Measurements from ENCODE around the gene INPP4B. TPM values are rescaled to one million over a fixed set of nuclear protein-coding genes. Genes with fewer than 3 reads are reported as not detected.
A peak's percentile ranks its signal among the peaks of the same experiment; 100 is the strongest.

The INPP4B gene
- total RNA-seq, 1 experiment from 2014 or later, result 28.3 TPM

DNA sequence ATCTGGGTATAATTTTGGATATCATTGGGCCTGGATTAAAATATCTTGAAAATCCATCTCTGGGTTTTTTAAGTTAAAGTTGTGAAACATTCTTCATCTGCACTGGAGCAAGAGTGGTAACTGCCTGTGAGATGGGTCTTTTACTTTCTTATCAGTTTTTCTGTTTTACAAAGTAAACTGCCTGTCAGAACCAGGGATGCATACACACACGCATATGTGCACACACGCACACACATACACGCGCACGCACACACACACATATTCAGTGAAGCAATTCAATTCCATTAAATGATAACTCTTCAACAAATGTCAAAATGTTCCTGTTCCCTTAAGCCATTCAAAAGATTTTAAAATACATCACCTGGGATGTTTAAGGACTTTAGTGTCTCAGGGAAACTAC, 515.8 kb downstream of the INPP4B start:
- no peak for DNase-seq (ENCODE audit: low read depth)
- in situ Hi-C loops (cut with HindIII; ENCODE audit: low pct_unique_long_range_greater_than_20kb, low sequenced_read_pairs), result no loop called here

- in situ Hi-C loops (cut with HindIII; ENCODE audit: low pct_unique_long_range_greater_than_20kb, low sequenced_read_pairs), result no loop called here
- DNase-seq (ENCODE audit: low read depth), result no peak
These were observed 516.8 kb downstream of the INPP4B start for GRCh38 chr4:142329313-142329712.

GRCh38 chr4:142326181-142326580, 519.9 kb downstream of the INPP4B start:
- in situ Hi-C loops (cut with HindIII; ENCODE audit: low pct_unique_long_range_greater_than_20kb, low sequenced_read_pairs), result no loop called here
- no peak for DNase-seq (ENCODE audit: low read depth)

DNA sequence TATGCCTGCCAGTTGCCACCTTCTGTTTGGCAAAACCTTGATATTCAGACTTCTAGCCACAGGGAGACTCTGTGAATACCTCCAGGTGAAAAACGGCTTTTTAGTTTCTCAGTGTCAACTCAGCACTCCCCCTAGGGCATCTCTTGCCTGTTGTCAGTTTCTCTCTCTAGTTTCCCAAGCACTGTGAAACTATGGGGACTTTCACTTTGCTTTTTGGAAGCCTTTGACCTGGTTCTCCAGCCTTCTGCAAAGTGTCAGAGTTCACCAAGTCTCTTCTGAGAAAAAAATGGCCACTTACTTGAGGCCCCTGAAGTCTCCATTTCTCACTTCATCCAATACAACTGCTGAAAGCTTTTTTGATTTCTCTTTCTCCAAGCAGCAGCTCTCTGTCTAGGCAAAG, 521.5 kb downstream of the INPP4B start:
- no peak for DNase-seq (ENCODE audit: low read depth)
- in situ Hi-C loops (cut with HindIII; ENCODE audit: low pct_unique_long_range_greater_than_20kb, low sequenced_read_pairs), result no loop called here

DNA sequence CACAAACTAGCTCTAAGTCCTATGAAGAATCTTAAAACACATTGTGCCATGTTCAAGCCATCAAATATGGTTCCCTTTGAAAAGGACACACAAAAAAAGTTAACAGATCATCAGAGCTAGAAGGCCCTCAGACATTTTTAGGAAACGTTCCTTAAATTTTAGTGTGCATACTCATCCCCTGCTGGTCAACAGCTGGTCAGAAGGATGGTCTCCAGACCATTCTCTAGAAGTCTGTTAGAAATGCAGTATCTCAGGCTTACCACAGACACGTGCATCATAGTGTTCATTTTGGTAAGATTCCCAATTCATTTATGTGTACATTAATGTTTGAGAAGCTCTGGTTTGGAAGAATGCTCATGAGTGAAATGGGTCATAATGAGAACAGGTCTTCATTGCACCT, 523.1 kb downstream of the INPP4B start:
- in situ Hi-C loops (cut with HindIII; ENCODE audit: low pct_unique_long_range_greater_than_20kb, low sequenced_read_pairs), result no loop called here
- no peak for DNase-seq (ENCODE audit: low read depth)

GRCh38 chr4:142318280-142318679, 527.8 kb downstream of the INPP4B start:
- in situ Hi-C loops (cut with HindIII; ENCODE audit: low pct_unique_long_range_greater_than_20kb, low sequenced_read_pairs), result no loop called here
- no peak for DNase-seq (ENCODE audit: low read depth)

GRCh38 chr4:142316913-142317312, 529.2 kb downstream of the INPP4B start:
- in situ Hi-C loops (cut with HindIII; ENCODE audit: low pct_unique_long_range_greater_than_20kb, low sequenced_read_pairs), result no loop called here
- no peak for DNase-seq (ENCODE audit: low read depth)

GRCh38 chr4:142316025-142316424, 530.1 kb downstream of the INPP4B start:
- in situ Hi-C loops (cut with HindIII; ENCODE audit: low pct_unique_long_range_greater_than_20kb, low sequenced_read_pairs), result no loop called here
- no peak for DNase-seq (ENCODE audit: low read depth)

- in situ Hi-C loops (cut with HindIII; ENCODE audit: low pct_unique_long_range_greater_than_20kb, low sequenced_read_pairs), result no loop called here
- no peak for DNase-seq (ENCODE audit: low read depth)
These were observed 531.4 kb downstream of the INPP4B start for GRCh38 chr4:142314686-142315085.

DNA sequence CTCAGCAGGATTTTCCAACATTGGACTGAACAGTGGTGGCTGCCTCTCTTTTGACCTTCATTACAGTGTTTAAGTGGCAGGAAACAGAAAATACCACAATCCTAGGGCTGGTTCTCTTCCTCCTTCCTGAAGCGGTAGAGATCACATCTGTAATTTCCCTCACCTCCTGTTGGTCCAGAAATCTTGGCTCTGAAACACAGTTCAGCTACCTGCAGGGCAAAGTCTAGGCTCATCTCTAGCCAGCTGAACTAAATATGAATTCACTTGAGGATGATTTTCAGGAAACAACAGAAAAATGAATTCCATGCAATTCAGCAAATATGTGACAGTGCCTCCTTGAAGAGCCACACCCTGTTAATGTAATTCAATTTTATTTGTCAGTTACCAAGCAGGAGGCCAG, 531.9 kb downstream of the INPP4B start:
- DNase-seq (ENCODE audit: low read depth), result no peak
- in situ Hi-C loops (cut with HindIII; ENCODE audit: low pct_unique_long_range_greater_than_20kb, low sequenced_read_pairs), result no loop called here

- no peak for DNase-seq (ENCODE audit: low read depth)
- in situ Hi-C loops (cut with HindIII; ENCODE audit: low pct_unique_long_range_greater_than_20kb, low sequenced_read_pairs), result no loop called here
These were observed 533.7 kb downstream of the INPP4B start for GRCh38 chr4:142312391-142312790.

DNA sequence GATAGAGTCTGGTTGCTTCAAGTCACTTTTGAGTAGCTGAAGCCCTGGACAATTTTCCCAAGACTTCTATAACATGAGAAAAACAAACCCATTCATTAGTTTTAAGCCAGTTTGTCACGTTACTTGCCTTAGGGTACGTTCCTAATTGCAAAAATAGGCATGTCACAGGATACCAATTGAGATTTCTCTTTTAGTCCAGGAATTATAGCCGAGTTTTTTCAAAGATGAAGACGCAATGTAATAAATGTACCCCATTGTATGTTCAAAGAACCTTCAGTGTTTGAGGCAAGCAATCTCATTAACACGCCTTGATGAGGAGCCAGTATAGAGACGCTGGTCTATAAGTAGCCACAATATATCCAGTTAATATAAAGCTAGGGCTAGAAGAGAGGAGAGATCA, 534.2 kb downstream of the INPP4B start:
- in situ Hi-C loops (cut with HindIII; ENCODE audit: low pct_unique_long_range_greater_than_20kb, low sequenced_read_pairs), result no loop called here
- no peak for DNase-seq (ENCODE audit: low read depth)

GRCh38 chr4:142309772-142310171, 536.3 kb downstream of the INPP4B start:
- DNase-seq (ENCODE audit: low read depth), result no peak
- in situ Hi-C loops (cut with HindIII; ENCODE audit: low pct_unique_long_range_greater_than_20kb, low sequenced_read_pairs), result no loop called here

DNA sequence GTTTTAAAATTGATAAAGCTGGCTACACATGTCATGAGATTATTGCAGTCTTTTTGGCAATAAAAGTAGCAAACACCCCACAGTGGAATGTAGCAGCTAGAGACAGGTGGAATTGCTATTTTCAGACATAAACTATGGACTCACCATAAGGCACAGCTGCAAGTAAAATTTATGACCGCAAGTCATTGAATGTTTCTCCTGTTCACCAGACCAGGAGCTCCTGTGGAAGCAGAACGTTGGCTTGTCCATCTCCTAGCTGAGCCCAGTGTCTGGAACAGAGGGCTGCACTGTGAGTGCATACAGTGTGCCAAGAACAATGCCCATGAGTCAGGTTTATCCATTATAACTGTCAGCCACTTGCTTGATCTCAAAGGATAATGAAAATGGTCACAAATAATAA, 538.2 kb downstream of the INPP4B start:
- DNase-seq (ENCODE audit: low read depth), result peak; percentile 39
- in situ Hi-C loops (cut with HindIII; ENCODE audit: low pct_unique_long_range_greater_than_20kb, low sequenced_read_pairs), result no loop called here

DNA sequence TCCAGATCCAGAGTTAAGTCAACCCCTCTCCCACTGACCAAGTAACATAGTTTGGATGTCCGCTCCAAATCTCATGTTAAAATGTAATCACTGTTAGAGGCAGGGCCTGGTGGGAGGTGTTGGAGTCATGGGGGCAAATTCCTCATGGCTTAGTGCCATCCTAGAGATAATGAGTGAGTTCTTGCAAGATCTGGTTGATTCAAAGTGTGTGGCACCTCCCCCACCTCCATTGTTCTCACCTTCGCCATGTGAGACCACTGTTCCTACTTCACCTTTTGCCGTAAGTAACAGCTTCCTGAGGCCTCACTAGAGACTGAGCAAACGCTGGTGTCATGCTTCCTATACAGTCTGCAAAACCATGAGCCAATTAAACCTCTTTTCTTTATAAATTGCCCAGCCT, 548.8 kb downstream of the INPP4B start:
- in situ Hi-C loops (cut with HindIII; ENCODE audit: low pct_unique_long_range_greater_than_20kb, low sequenced_read_pairs), result no loop called here
- DNase-seq (ENCODE audit: low read depth), result no peak

GRCh38 chr4:142293536-142293935, 552.6 kb downstream of the INPP4B start:
- in situ Hi-C loops (cut with HindIII; ENCODE audit: low pct_unique_long_range_greater_than_20kb, low sequenced_read_pairs), result no loop called here
- DNase-seq (ENCODE audit: low read depth), result no peak

DNA sequence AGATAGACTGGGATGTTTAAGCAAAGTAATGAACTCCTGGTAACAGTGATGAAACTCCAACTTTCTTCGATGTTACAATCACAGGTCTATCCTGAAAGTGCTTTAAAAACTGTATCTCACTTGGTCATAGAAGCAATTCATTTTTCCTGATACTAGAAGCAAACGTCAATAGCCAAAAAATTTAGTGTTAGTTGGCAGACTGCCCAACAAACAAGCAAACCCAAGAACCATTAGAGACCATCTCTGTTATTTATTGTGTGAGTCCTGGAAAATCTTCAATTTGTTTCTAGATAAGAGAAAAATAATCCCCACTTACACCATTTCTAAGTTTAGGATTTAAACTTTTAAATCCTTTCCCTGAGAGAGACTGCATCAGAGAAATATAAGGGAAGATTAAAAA, 553.9 kb downstream of the INPP4B start:
- no peak for DNase-seq (ENCODE audit: low read depth)
- in situ Hi-C loops (cut with HindIII; ENCODE audit: low pct_unique_long_range_greater_than_20kb, low sequenced_read_pairs), result no loop called here

- in situ Hi-C loops (cut with HindIII; ENCODE audit: low pct_unique_long_range_greater_than_20kb, low sequenced_read_pairs), result no loop called here
- no peak for DNase-seq (ENCODE audit: low read depth)
These were observed 554.6 kb downstream of the INPP4B start for GRCh38 chr4:142291299-142292050.

DNA sequence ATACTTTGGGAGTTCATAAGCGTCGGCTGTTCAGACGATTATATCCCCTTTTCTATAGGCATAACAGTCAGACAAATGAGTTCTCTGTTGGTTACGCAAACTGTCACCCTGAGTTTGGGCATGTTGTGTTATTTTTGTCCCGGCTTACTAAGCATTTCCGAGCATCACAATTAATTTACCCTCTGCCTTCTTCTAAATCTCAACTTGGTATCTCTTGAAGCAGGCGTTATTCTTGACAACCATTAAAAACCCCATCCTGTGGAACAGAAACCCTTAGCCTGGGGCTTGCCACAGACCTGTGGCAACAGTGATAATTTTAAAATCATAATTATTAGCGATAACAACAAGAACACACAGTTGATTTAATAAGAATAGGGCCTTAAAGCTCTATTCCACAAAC, 558.7 kb downstream of the INPP4B start:
- in situ Hi-C loops (cut with HindIII; ENCODE audit: low pct_unique_long_range_greater_than_20kb, low sequenced_read_pairs), result no loop called here
- no peak for DNase-seq (ENCODE audit: low read depth)

GRCh38 chr4:142285222-142285583, 560.9 kb downstream of the INPP4B start:
- in situ Hi-C loops (cut with HindIII; ENCODE audit: low pct_unique_long_range_greater_than_20kb, low sequenced_read_pairs), result no loop called here
- no peak for DNase-seq (ENCODE audit: low read depth)

Measured in Caki2 (cell line).